Stimulated activated CD4-positive, alpha-beta T cell treated with anti-CD3 and anti-CD28 coated beads, Interleukin-4, amount 100 ng/mL, for 48 hours (primary cell): ENCODE measurements around the gene GMFB.

ENCODE experiments used
- DNase-seq, 2 donors: peaks; one replicate each; pipeline ENCODE4 v3.0.0-alpha.2; 2020; ENCODE audit warnings: low read depth in 2 of 2

The GMFB gene

GRCh38 chr14:54488646-54489317, at the start of gene GMFB:
GMFB (minus strand) TSS chr14:54488980; CDS start chr14:54488927, 53 bp downstream.
- peak; percentile 79 to 83 for DNase-seq

GRCh38 chr14:54538055-54538454, 49.3 kb upstream of the GMFB start:
- no peak for DNase-seq

GRCh38 chr14:54537651-54538050, 48.9 kb upstream of the GMFB start:
- DNase-seq, result no peak

- no peak for DNase-seq
Measured at GRCh38 chr14:54535646-54536045, 46.9 kb upstream of the GMFB start.

- no peak for DNase-seq
Measured at GRCh38 chr14:54535126-54535525, 46.3 kb upstream of the GMFB start.

GRCh38 chr14:54533100-54533499, 44.3 kb upstream of the GMFB start:
- DNase-seq, result no peak

GRCh38 chr14:54532111-54533012, 43.6 kb upstream of the GMFB start:
- no peak for DNase-seq

- no peak for DNase-seq
Measured at GRCh38 chr14:54529811-54530210, 41.0 kb upstream of the GMFB start.

- DNase-seq, result no peak
Measured at GRCh38 chr14:54528973-54529372, 40.2 kb upstream of the GMFB start.

GRCh38 chr14:54524410-54524809, 35.6 kb upstream of the GMFB start:
- no peak for DNase-seq

GRCh38 chr14:54516709-54517108, 27.9 kb upstream of the GMFB start:
- DNase-seq, result no peak

- DNase-seq, result no peak
Measured at GRCh38 chr14:54515670-54516069, 26.9 kb upstream of the GMFB start.

- DNase-seq, result no peak
Measured at GRCh38 chr14:54512393-54512792, 23.6 kb upstream of the GMFB start.

GRCh38 chr14:54509546-54510501, 21.0 kb upstream of the GMFB start, which contains the start of gene CGRRF1:
CGRRF1 (plus strand) TSS chr14:54509906; CDS start chr14:54509960, 54 bp downstream.
- peak; percentile 97 to 98 for DNase-seq

GRCh38 chr14:54503486-54503885, 14.7 kb upstream of the GMFB start:
- no peak for DNase-seq

- DNase-seq, result no peak
Measured at GRCh38 chr14:54502602-54503001, 13.8 kb upstream of the GMFB start.

GRCh38 chr14:54501480-54501879, 12.7 kb upstream of the GMFB start:
- DNase-seq, result no peak

- no peak for DNase-seq
Measured at GRCh38 chr14:54500744-54501143, 12.0 kb upstream of the GMFB start.

- DNase-seq, result no peak
Measured at GRCh38 chr14:54498579-54498978, 9.8 kb upstream of the GMFB start.

- DNase-seq, result no peak
Measured at GRCh38 chr14:54498095-54498531, 9.3 kb upstream of the GMFB start.

GRCh38 chr14:54497224-54497623, 8.4 kb upstream of the GMFB start:
- DNase-seq, result no peak

- DNase-seq, result no peak
Measured at GRCh38 chr14:54493293-54493692, 4.5 kb upstream of the GMFB start.
